Measurements from ENCODE around the gene ZNF420. TPM values are rescaled to one million over a fixed set of nuclear protein-coding genes. Genes with fewer than 3 reads are reported as not detected.
"Not testable (repeated sequence)": the region's sequence is repeated elsewhere in the genome, so short reads cannot be mapped to it uniquely, and the experiment has no call there.

The ZNF420 gene
- total and polyA plus RNA-seq, 7 experiments from 2014 or later: 10.8 to 34.9 (median 22.8) TPM

GRCh38 chr19:37074111-37074510, 4.1 kb upstream of the ZNF420 start:
- peaks cover 0 to 20% (median 4%) of the 10 kb centered on the region in 5 donors for H3K36me3 Mint-ChIP-seq
- ChIA-PET POLR2A (interaction anchor here (0.7 kb wide), 1 partner anchor 108 kb away, joined by 3 read pairs; no protein-coding TSS in a partner anchor), CTCF (no interaction called here)

GRCh38 chr19:37074819-37075362, 3.3 kb upstream of the ZNF420 start:
- intact Hi-C loops (cut with micrococcal nuclease): loop anchor here (5.0 kb wide), 2 partner anchors 238 to 582 kb away; partner anchors contain the start of genes ZNF790 (in 2 of the 2) and ZFP30 (in 1 of the 2)
- no peaks in the 10 kb centered on the region for H3K27me3 ChIP-seq (ENCODE audit: control insufficient read depth in 2 of 2, insufficient read depth in 2 of 2, low read length in 2 of 2)
- H3K4me1 ChIP-seq (ENCODE audit: control insufficient read depth in 2 of 2, insufficient read depth in 2 of 2, low read length in 2 of 2): peaks cover 11 to 19% of the 10 kb centered on the region in 2 donors
- no peak overlapping the region for H3K27ac Mint-ChIP-seq
- no peak overlapping the region for H3K4me3 ChIP-seq (ENCODE audit: low read length)
- no peak overlapping the region for H3K27ac ChIP-seq (ENCODE audit: low read depth, low read length)
- no peak overlapping the region for H3K4me3 Mint-ChIP-seq
- DNase-seq: no peak
- peaks cover 0 to 20% (median 4%) of the 10 kb centered on the region in 5 donors for H3K36me3 Mint-ChIP-seq
- H3K9me3 ChIP-seq (ENCODE audit: control insufficient read depth in 2 of 3, low read length in 3 of 3): peaks cover 0 to 6% (median 0%) of the 10 kb centered on the region in 3 experiments
- ChIA-PET CTCF (interaction anchor here (0.5 kb wide), 1 partner anchor 31 kb away, joined by 3 read pairs; no protein-coding TSS in a partner anchor), POLR2A (interaction anchor here (0.6 kb wide), 1 partner anchor 495 kb away, joined by 5 read pairs; no protein-coding TSS in a partner anchor)
- peaks cover 0 to 24% (median 12%) of the 10 kb centered on the region in 11 donors for H3K9me3 Mint-ChIP-seq
- H3K4me1 Mint-ChIP-seq: peaks cover 16 to 30% (median 24%) of the 10 kb centered on the region in 7 donors
- H3K36me3 ChIP-seq (ENCODE audit: control insufficient read depth in 2 of 3, insufficient read depth in 3 of 3, low read length in 3 of 3): peaks cover 0 to 6% (median 0%) of the 10 kb centered on the region in 3 experiments
- no peaks in the 10 kb centered on the region for H3K27me3 Mint-ChIP-seq
- ATAC-seq: no peak

More at GRCh38 chr19:37074111-37074510, 4.1 kb upstream of the ZNF420 start:
- no peak overlapping the region for H3K4me3 Mint-ChIP-seq
- intact Hi-C loops (cut with micrococcal nuclease): no loop called here
- no peak overlapping the region for H3K27ac Mint-ChIP-seq
- peaks cover 0 to 6% (median 0%) of the 10 kb centered on the region in 3 experiments for H3K36me3 ChIP-seq (ENCODE audit: control insufficient read depth in 2 of 3, insufficient read depth in 3 of 3, low read length in 3 of 3)
- H3K27me3 Mint-ChIP-seq: no peaks in the 10 kb centered on the region
- no peak overlapping the region for H3K27ac ChIP-seq (ENCODE audit: low read depth, low read length)
- H3K27me3 ChIP-seq (ENCODE audit: control insufficient read depth in 2 of 2, insufficient read depth in 2 of 2, low read length in 2 of 2): no peaks in the 10 kb centered on the region
- ATAC-seq: no peak
- peaks cover 0 to 32% (median 17%) of the 10 kb centered on the region in 11 donors for H3K9me3 Mint-ChIP-seq
- DNase-seq: no peak
- H3K4me1 Mint-ChIP-seq: peaks cover 10 to 22% (median 17%) of the 10 kb centered on the region in 7 donors
- no peak overlapping the region for H3K4me3 ChIP-seq (ENCODE audit: low read length)
- peaks cover 0 to 6% (median 0%) of the 10 kb centered on the region in 3 experiments for H3K9me3 ChIP-seq (ENCODE audit: control insufficient read depth in 2 of 3, low read length in 3 of 3)
- H3K4me1 ChIP-seq (ENCODE audit: control insufficient read depth in 2 of 2, insufficient read depth in 2 of 2, low read length in 2 of 2): peaks cover 7 to 11% of the 10 kb centered on the region in 2 donors

GRCh38 chr19:37076524-37076923, 1.7 kb upstream of the ZNF420 start:
- H3K36me3 ChIP-seq (ENCODE audit: control insufficient read depth in 2 of 3, insufficient read depth in 3 of 3, low read length in 3 of 3); H3K27ac ChIP-seq (ENCODE audit: low read depth, low read length); H3K27ac Mint-ChIP-seq; H3K9me3 ChIP-seq (ENCODE audit: control insufficient read depth in 2 of 3, low read length in 3 of 3); H3K27me3 ChIP-seq (ENCODE audit: control insufficient read depth in 2 of 2, insufficient read depth in 2 of 2, low read length in 2 of 2); CTCF ChIA-PET; H3K27me3 Mint-ChIP-seq; ATAC-seq; H3K4me3 ChIP-seq (ENCODE audit: low read length); DNase-seq: not testable (repeated sequence)
- POLR2A ChIA-PET: interaction anchor here (1.3 kb wide), 1 partner anchor 862 kb away, joined by 4 read pairs; the partner anchor contains the start of gene ZNF565
- Mint-ChIP-seq H3K9me3 (peaks cover 0 to 24% (median 11%) of the 10 kb centered on the region in 11 donors), H3K36me3 (peaks cover 4 to 32% (median 14%) of the 10 kb centered on the region in 5 donors), H3K4me1 (peaks cover 16 to 43% (median 34%) of the 10 kb centered on the region in 7 donors), H3K4me3 (peak overlapping the region in 4 of 10 donors; percentile 12 to 18 (median 13))
- intact Hi-C loops (cut with micrococcal nuclease): loop anchor here (5.0 kb wide), 2 partner anchors 239 to 581 kb away; partner anchors contain the start of genes ZNF790 (in 2 of the 2) and ZFP30 (in 1 of the 2)
- peaks cover 11 to 19% of the 10 kb centered on the region in 2 donors for H3K4me1 ChIP-seq (ENCODE audit: control insufficient read depth in 2 of 2, insufficient read depth in 2 of 2, low read length in 2 of 2)

GRCh38 chr19:37077501-37077933, 716 bp upstream of the ZNF420 start:
- Histone ChIP-seq H3K27me3 (ENCODE audit: control insufficient read depth in 2 of 2, insufficient read depth in 2 of 2, low read length in 2 of 2) (no peaks in the 10 kb centered on the region), H3K9me3 (ENCODE audit: control insufficient read depth in 2 of 3, low read length in 3 of 3) (peaks cover 0 to 9% (median 0%) of the 10 kb centered on the region in 3 experiments), H3K4me3 (ENCODE audit: low read length) (peak overlapping the region; percentile 92), H3K36me3 (ENCODE audit: control insufficient read depth in 2 of 3, insufficient read depth in 3 of 3, low read length in 3 of 3) (peaks cover 0 to 13% (median 0%) of the 10 kb centered on the region in 3 experiments), H3K27ac (ENCODE audit: low read depth, low read length) (peak overlapping the region; percentile 82), H3K4me1 (ENCODE audit: control insufficient read depth in 2 of 2, insufficient read depth in 2 of 2, low read length in 2 of 2) (peaks cover 11 to 19% of the 10 kb centered on the region in 2 donors)
- Mint-ChIP-seq H3K4me1 (peaks cover 16 to 43% (median 34%) of the 10 kb centered on the region in 7 donors), H3K27ac (peak overlapping the region; percentile 70 to 99 (median 94)), H3K27me3 (no peaks in the 10 kb centered on the region), H3K36me3 (peaks cover 9 to 40% (median 24%) of the 10 kb centered on the region in 5 donors), H3K9me3 (peaks cover 0 to 26% (median 15%) of the 10 kb centered on the region in 11 donors), H3K4me3 (peak overlapping the region; percentile 90 to 100 (median 96))
- POLR2A ChIA-PET: interaction anchor here (0.9 to 1.9 kb wide), 8 partner anchors 105 to 863 kb away, joined by 3 to 8 read pairs (median 4); partner anchors contain the start of genes ZNF461, ZNF527, ZNF540 and ZNF565
- intact Hi-C loops (cut with micrococcal nuclease): loop anchor here (5.0 kb wide), 2 partner anchors 240 to 580 kb away; partner anchors contain the start of genes ZNF790 (in 2 of the 2) and ZFP30 (in 1 of the 2)
- CTCF ChIA-PET: no interaction called here
- DNase-seq (no peak), ATAC-seq (no peak)

- Mint-ChIP-seq H3K4me1 (peaks cover 16 to 43% (median 34%) of the 10 kb centered on the region in 7 donors), H3K27me3 (no peaks in the 10 kb centered on the region), H3K9me3 (peaks cover 0 to 38% (median 24%) of the 10 kb centered on the region in 11 donors), H3K36me3 (peaks cover 10 to 44% (median 33%) of the 10 kb centered on the region in 5 donors), H3K27ac (peak overlapping the region; percentile 70 to 99 (median 94)), H3K4me3 (peak overlapping the region; percentile 90 to 100 (median 96))
- CTCF ChIA-PET: no interaction called here
- Histone ChIP-seq H3K9me3 (ENCODE audit: control insufficient read depth in 2 of 3, low read length in 3 of 3) (peaks cover 0 to 11% (median 0%) of the 10 kb centered on the region in 3 experiments), H3K36me3 (ENCODE audit: control insufficient read depth in 2 of 3, insufficient read depth in 3 of 3, low read length in 3 of 3) (peaks cover 0 to 19% (median 0%) of the 10 kb centered on the region in 3 experiments), H3K27ac (ENCODE audit: low read depth, low read length) (peak overlapping the region; percentile 82), H3K4me1 (ENCODE audit: control insufficient read depth in 2 of 2, insufficient read depth in 2 of 2, low read length in 2 of 2) (peaks cover 11 to 19% of the 10 kb centered on the region in 2 donors), H3K27me3 (ENCODE audit: control insufficient read depth in 2 of 2, insufficient read depth in 2 of 2, low read length in 2 of 2) (no peaks in the 10 kb centered on the region), H3K4me3 (ENCODE audit: low read length) (peak overlapping the region; percentile 92)
- DNase-seq (no peak), ATAC-seq (no peak)
- intact Hi-C loops (cut with micrococcal nuclease): loop anchor here (1.0 to 5.0 kb wide), 29 partner anchors 94 to 864 kb away; partner anchors contain the start of genes ZFP14 (in 2 of the 2), ZNF260 (in 2 of the 2), ZNF345 (in 2 of the 2) and ZNF527 (in 2 of the 2)
- POLR2A ChIA-PET: interaction anchor here (1.3 to 1.9 kb wide), 3 partner anchors 106 to 292 kb away, joined by 3 to 5 read pairs (median 4); partner anchors contain the start of gene ZNF527
These were observed 442 bp downstream of the ZNF420 start for GRCh38 chr19:37078717-37079032.

- Mint-ChIP-seq H3K27ac (peak overlapping the region; percentile 70 to 99 (median 94)), H3K36me3 (peaks cover 10 to 44% (median 35%) of the 10 kb centered on the region in 5 donors), H3K9me3 (peaks cover 0 to 42% (median 25%) of the 10 kb centered on the region in 11 donors), H3K4me1 (peaks cover 16 to 43% (median 34%) of the 10 kb centered on the region in 7 donors), H3K4me3 (peak overlapping the region; percentile 90 to 100 (median 96)), H3K27me3 (no peaks in the 10 kb centered on the region)
- ATAC-seq (no peak), DNase-seq (no peak)
- peak overlapping the region; percentile 92 for H3K4me3 ChIP-seq (ENCODE audit: low read length)
- intact Hi-C loops (cut with micrococcal nuclease): loop anchor here (2.0 to 5.0 kb wide), 7 partner anchors 94 to 578 kb away; partner anchors contain the start of genes ZNF790 (in 2 of the 2), ZFP30 (in 1 of the 2), ZNF260 (in 1 of the 2) and ZNF345 (in 1 of the 2)
- H3K27me3 ChIP-seq (ENCODE audit: control insufficient read depth in 2 of 2, insufficient read depth in 2 of 2, low read length in 2 of 2): no peaks in the 10 kb centered on the region
- H3K9me3 ChIP-seq (ENCODE audit: control insufficient read depth in 2 of 3, low read length in 3 of 3): peaks cover 0 to 11% (median 0%) of the 10 kb centered on the region in 3 experiments
- peaks cover 11 to 19% of the 10 kb centered on the region in 2 donors for H3K4me1 ChIP-seq (ENCODE audit: control insufficient read depth in 2 of 2, insufficient read depth in 2 of 2, low read length in 2 of 2)
- ChIA-PET POLR2A (interaction anchor here (1.9 kb wide), 1 partner anchor 292 kb away, joined by 4 read pairs; the partner anchor contains the start of gene ZNF527), CTCF (no interaction called here)
- peaks cover 0 to 19% (median 0%) of the 10 kb centered on the region in 3 experiments for H3K36me3 ChIP-seq (ENCODE audit: control insufficient read depth in 2 of 3, insufficient read depth in 3 of 3, low read length in 3 of 3)
- H3K27ac ChIP-seq (ENCODE audit: low read depth, low read length): peak overlapping the region; percentile 82
These were observed 1.0 kb downstream of the ZNF420 start for GRCh38 chr19:37079238-37079637.

All from naive thymus-derived CD4-positive, alpha-beta T cell (primary cell).